NCI-H1092 treated with DMSO at 0.1 percent for 48 hours (cell line): ENCODE measurements around the gene TEF.
"Not testable (repeated sequence)": the region's sequence is repeated elsewhere in the genome, so short reads cannot be mapped to it uniquely, and the experiment has no call there.

Source experiments
- DNase-seq: peaks from one replicate; lab custom pipeline; 2025; lab: John Stamatoyannopoulos, UW

TEF gene

DNA sequence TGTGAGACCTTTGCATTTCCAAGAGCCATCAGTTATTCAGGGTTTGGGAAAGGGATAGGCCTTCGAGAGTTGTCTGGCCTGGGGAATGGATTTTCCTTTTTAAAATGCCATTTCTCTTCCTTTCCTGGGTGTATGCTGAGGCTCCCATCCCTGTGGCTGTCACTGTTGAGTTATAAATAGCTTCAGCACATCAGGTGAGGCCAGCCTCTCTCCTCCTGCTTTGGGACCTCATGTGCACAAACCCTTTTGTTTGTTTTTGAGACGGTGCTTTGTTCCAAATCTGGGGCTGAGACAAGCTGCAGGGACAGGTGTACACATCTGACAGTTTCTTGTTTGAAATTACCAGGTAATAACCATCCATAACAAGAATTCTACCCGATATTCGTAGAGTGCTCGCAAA lies 1.3 kb downstream of the TEF start:
- no peak for DNase-seq

DNA sequence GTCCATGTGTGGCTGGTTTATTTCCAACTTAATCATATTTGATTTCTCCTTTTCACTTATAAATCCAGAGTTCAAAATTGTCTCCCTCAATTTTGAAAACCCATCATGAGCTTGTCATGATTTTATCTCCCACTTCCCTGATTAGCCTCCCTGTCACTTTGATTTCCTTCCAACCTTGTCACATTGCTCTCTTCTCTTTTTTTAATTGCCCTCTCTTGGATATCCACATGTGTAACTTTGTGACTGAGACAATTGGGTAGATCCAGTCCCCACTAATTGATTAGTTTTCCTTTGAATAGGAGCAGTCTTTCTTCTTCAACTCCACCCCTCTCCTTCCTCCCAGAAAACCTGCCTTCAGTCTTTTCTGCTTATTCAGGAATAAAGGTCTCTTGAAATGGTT lies 2.4 kb downstream of the TEF start:
- no peak for DNase-seq

DNA sequence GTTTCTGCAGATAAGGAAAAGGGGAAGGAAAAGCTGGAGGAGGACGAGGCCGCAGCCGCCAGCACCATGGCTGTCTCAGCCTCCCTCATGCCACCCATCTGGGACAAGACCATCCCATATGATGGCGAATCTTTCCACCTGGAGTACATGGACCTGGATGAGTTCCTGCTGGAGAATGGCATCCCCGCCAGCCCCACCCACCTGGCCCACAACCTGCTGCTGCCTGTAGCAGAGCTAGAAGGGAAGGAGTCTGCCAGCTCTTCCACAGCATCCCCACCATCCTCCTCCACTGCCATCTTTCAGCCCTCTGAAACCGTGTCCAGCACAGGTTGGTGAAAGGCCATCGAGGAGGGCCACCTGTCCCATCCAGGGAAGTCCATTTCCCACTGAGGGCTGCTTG lies 5.6 kb downstream of the TEF start:
- no peak for DNase-seq

DNA sequence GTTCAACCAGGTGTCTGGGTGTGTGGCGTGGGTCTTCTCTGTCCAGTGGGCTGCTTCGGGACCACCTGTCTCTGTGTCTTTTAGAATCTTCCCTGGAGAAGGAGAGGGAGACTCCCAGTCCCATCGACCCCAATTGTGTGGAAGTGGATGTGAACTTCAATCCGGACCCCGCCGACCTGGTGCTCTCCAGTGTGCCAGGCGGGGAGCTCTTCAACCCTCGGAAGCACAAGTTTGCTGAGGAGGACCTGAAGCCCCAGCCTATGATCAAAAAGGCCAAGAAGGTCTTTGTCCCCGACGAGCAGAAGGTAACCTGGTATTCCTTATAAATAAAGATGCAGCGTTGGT lies 12.2 kb downstream of the TEF start:
- DNase-seq, result no peak

DNA sequence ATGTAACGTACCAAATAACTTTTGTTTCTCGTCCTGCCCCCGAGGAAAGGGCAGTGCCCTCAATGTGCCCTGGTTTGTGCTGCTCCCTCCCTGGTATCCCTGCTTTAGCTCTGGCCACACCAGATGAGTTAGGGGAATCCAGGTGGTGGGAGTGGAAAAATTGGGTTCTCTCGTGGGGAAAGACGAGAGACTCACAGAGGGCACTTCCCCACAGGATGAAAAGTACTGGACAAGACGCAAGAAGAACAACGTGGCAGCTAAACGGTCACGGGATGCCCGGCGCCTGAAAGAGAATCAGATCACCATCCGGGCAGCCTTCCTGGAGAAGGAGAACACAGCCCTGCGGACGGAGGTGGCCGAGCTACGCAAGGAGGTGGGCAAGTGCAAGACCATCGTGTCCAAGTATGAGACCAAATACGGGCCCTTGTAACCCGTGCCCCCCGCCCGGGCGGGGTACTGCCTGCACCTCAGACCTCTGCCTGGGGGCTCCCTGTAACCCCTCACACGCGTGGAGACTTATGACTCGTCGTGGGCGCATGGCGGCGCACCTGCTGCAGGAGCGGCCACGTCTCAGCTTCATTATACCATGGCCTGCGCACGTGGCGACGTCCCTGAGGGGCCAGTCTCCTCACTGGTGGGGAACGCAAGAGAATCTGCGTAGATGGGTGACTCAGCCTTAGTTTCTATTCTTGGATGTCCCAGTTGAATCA lies 13.9 kb downstream of the TEF start:
- DNase-seq, result no peak

DNA sequence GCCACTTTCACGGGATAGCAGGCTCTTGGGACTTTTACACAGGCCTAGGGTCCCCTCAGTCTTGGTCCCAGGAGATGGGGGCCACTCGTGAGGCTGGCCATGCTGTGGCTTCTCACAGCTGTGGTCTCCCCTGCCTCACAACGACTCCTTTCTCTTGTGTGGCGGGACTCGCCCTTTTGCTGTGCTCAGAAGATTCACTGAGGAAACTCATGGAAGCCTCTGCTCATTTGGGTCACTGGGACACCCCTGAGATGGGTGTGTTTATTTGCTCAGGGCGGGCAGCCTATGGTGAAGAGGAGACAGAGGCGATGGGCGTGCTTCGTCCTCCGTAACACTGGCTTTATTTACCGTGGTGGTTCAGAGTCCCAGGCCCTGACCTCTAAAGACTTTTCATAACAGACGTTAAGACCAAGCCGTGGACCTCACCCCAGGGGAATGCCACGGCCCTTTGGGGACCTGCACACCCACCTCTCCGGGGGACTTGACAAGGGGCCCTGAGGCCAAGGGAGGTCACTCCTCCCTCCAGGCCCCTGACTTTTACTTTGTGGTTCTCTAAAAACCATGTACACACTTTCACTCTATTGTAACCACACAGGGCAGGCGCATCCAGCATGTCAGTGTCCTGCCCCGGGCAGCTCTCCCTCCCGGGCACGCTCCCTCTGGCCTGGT lies 15.5 kb downstream of the TEF start:
- DNase-seq, result no peak

DNA sequence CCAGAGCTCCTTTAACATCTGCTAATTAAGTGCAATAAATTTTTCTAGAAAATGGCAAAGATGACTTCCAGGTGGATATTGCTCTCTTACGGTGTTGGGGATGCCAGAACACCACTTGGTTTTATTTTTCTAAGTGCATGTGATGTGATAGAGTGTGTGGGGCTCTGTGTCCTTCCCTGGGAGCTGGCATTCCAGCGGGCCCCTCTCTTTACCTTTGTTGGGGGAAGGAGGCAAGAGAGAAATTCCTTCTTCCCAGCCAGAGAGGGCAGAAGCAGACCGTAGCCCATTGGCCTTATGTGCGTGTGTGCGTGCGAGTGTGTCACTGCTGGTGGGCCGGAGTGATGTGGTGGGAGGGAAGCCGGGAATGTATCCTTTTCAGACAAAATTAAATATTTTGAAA lies 17.2 kb downstream of the TEF start:
- no peak for DNase-seq

DNA sequence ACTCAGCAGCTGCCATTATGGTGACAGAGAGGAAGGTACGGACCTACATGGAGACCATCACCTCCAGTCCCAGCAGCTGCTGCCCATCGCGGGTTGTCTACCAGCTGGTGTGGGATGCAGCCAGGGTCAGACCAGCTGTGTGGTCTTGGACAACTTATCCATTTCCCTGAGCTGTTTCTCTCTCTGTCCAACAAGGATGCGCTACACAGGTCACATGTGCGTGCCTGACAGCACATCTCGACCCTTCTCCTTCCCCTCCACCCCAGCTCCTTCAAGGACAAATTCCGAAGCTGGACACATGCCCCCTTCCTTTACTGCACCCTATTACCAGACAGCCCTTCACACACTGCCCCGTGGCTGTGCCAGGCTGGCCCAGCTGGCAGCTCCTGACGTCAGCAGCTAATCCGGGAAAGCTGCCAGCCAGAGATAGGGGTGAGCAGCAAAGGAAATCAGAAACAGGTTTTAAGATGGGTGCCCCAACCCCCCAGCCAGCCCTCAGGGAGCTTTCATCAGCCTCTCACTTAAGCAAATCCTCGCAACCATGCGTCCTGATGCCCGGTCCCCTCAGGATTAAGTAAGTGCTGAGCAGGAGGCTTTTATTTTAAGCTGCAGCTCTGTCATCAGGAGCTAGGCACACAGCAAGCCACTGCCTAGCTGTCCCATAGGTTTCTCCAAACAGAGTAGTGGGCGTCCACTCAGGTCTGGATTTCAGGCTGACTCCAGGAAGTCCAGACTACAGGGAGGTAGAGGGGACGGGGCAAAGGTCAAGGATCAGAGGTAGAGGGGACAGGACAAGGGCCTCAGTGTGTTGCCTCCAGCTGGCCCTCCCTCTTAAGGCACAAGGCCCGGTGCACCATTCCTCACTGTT lies 20.3 kb downstream of the TEF start:
- DNase-seq, result peak; percentile 62

DNA sequence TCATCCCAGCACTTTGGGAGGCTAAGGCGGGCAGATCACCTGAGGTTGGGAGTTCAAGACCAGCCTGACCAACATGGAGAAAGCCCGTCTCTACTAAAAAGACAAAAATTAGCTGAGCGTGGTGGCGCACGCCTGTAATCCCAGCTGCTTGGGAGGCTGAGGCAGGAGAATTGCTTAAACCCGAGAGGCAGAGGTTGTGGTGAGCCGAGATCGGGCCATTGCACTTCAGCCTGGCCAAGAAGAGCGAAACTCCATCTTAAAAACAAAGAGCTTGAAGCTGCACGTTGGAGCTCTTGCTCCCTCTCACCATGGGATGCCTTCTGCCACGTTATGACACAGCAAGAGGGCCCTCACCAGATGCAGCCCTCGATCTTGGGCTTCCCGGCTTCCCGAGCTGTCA lies 21.1 kb downstream of the TEF start:
- DNase-seq, result not testable (repeated sequence)

DNA sequence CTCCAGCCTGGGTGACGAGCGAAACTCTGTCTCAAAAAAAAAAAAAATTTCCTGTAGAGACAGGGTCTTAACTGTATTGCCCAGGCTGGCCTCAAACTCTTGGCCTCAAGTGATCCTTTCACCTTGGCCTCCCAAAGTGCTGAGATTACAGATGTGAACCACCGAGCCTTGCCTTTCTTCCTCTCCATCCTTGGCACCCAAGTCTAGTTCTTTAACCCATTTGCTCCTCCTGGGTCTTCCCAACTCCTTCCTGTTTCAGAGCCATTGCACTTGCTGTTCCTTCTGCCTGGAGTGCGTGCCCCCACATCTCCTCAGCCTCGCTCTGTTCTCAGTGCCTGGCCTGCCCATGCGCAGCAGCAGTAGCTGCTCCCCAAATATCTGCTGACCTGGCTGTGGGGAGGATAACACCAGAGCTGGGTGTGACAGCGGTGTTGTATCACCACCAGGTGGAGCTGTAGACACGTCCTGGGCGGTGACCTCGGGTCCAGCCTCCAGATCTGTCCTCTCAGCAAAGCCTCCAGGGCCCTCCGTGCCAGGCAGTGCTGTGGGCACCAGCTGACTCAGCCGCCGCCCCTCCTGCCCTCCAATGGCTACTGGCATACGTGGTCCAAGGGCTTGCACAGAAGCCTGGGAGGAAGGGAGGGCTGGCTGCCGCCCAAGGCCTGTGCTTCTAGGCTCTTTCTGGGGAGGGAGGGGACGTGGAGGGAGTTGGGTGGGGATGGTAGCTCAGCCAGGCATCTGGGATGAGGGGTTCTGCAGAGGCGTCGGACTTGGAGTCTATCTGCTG lies 22.0 kb downstream of the TEF start:
- DNase-seq, result peak; percentile 80

DNA sequence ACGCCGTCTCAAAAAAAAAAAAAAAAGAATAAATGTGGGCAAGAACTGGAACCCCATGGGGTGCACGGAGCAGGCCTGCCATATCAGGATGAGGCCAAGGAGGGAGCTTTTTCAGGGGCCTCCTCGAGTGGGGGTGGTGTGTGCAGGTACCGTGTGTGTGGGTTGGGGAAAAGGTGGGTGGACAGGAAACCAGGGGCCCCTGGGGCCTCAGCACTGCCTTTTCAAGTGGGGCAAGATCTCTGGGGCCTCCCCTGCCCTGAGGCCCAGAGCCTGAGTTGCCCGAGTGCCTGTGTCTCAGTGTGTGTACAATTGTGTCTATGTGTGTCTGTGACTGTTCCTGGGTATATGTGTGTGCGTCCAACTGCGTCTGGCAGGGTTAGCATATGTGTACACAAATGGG lies 23.8 kb downstream of the TEF start:
- DNase-seq, result no peak

DNA sequence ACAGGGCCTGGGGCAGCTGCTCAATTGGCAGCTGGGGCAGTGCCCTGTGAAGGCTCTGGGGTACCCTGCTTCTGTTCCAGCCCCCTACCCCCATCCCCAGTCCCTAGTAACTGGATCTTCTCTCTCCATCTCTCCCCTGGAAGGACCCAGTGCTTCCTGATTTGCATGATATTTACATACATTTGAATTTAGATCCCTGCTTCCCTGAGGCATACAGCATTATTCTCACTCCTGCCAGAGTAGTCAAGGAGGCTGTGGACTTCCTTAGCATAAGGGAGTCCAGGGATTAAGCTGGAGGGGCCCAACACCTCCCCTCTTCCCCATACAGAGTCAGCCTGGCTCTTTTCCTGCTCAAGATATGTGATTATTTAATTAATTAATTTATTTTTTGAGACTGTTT lies 24.7 kb downstream of the TEF start:
- DNase-seq, result no peak

DNA sequence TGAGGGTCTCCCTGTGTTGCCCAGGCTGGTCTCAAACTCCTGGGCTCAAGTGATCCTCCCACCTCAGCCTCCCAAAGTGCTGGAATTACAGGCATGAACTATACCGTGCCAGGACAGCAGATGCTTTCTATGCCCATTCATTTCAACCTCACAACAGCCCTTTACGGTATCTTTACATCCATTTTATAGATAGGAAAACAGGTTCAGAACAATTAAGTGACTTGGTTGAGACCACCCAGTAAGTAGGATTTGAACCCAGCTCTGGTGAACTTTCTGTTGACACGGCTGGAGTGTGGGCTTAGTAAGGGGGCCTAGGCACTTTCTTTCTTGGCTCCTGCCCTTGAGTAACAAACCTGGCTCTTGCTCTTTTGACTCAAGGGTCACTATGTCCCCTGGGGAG lies 25.7 kb downstream of the TEF start:
- DNase-seq, result no peak

DNA sequence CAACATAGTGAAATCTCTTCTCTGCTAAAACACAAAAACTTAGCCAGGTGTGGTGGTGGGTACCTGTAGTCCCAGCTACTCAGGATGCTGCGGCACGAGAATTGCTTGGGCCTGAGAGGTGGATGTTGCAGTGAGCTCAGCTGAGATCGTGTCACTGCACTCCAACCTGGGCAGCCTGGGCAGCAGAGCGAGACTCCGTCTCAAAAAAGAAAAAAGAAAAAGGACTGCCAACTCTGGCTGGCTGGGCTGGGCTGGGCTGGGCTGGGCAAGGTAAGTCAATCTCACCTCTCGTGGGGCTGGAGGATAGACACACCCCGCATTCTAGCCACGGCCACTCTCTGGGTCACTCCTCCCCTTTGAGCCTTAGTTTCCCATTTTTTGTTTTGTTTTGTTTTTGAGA lies 26.9 kb downstream of the TEF start:
- DNase-seq, result no peak

DNA sequence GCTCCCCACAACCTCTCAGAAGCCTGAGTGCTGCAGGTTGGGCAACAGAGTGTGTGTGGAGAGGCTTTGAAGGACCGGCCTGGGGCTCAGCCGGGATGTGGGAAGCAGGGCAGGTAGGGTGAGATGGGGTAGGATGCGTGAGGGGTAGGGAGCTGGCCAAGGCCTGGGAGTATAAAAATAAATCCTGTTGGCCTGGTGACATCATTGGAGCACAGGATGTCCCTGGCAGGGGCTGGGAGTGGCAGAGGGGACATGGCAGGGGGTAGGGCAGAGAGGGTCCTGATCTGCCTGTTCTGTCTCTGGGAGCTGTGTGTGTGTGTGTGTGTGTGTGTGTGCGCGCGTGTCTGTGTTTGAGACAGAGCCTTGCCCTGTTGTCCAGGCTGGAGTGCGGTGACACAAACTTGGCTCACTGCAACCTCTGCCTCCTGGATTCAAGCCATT lies 28.6 kb downstream of the TEF start:
- DNase-seq, result no peak

DNA sequence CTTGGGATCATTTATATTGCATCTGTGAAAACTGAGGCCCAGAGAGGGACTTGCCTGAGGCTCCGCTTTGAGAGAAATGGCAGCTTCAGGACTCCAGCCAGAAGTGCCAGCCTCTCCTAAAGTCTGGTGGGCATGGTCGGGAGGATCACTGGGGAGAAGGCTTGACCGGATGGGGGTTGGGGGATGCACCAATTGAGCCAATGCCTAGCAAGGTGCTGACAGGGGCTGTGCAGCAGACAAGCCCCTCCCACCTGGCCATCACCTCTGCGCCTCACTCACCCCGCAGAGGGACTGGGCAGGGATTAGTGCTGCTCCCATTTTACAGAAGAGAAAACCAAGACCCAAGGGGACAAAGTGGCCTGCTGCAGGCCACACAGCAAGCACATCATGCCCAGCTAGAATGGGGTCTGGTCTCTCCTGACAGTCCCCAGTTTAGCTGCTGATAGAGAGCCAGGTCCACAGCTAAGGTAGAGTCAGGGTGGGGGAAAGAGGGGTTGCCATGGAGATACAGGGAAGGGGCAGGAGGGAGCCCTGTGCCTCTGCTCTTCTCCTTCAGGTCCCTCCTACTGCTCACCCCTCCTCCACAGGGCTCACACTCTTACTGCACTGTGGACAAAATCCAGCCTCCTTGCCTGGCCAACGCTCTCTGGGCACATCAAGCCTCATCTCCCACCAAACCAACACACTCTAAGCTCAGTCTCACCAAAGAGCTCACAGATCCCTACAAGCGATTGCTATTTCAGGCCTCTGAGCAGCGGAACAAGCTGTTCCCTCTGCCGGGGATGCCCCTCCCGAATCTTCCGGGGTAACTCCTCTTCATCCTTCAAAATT lies 29.5 kb downstream of the TEF start:
- DNase-seq, result no peak

DNA sequence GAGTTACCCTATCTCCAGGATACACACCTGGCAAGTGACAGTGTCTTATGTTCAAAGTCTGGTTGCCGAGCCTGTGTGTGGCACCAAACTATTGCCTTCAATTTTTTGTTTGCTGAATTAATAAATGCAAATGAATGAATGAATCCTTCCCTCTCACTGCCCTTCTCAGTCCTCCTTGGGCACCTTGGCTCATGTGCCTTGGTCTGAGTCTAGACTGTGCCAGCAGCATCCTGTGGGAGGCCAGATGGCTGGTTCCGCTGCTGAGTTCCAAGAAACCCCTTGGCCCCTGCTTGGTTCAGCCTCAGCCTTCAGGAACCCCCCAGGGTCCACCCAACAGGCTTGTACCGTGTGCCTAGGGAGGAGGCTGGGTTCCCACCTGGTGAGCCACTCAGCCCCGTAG lies 33.8 kb downstream of the TEF start:
- no peak for DNase-seq

DNA sequence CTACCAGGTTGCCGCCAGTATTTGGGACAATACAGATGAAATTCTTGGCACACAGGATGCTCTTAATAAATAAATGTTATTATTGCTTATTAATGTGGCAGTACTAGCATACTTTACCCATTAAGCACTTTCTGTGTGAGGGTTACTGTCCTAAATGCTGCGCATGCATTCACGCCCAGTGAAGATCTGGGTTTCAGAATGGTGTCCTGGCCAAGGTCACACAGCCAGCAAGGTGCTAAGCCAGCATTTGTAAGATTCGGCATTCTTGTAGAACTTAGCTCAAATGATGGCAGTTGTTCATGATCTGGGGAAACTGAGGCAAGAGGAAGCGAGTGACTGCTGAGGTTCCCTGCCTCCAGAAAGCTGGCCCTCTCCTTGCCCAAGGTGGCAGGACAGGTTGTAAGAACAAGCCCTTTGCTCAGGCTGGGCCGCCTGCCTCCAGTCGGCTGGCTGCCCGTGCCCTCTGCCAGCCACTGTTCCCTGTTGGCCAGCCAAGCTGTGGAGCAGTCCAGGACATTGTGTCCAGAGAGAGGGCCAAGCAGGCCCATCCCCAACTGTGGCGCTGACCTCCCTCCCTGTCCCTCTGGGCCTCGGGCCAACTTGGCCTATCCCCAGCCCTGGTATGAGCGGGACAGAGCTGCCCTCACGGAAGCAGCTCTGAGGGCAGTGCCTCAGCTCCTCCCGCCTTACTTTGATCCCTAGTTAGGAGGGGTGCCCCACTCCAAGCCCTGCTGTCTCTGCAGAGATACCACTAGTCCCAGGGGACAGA lies 36.1 kb downstream of the TEF start:
- no peak for DNase-seq

DNA sequence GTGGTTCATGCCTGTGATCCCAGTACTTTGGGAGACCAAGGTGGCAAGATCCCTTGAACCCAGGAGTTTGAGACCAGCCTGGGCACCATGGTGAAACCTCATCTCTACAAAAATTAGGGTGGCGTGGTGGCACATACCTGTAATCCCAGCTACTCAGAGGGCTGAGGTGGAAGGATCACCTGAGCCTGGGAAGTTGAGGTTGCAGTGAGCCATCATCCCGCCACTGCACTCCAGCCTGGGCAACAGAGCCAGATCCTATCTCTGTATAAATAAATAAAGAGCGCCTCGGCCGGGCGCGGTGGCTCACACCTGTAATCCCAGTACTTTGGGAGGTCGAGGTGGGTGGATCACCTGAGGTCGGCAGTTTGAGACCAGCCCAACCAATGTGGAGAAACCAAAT lies 37.0 kb downstream of the TEF start:
- DNase-seq, result no peak

DNA sequence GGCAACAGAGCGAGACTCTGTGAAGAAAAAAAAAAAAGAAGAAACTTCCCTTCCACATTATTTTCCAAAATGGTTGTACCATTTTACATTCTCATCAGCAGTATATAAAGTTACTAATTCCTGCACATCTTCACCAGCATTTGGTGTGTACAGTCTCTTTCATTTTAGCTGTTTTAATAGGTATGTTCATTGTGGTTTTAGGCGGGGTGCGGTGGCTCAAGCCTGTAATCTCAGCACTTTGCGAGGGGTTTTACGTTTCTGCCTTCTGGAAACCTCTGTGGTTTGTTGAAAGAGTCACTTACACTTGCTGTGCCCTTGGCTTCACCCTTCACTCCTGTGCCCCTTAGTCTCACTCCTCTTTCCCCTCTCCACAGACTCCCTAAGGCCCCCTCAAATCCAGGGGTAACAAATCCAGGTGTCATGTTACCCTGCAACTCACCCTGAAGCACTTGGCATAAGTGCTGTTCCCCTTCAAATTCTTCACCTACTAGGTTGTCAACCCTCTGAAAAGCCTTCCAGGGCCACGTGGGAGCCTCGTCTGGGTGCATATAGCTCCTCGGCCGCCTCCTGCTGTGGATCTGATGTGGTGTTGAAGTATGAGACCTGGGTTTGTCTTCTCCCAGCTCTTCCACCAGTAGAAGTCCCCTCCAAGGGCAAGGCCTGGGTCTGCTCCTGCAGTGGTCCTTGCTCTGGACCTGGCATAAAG lies 44.1 kb downstream of the TEF start:
- no peak for DNase-seq
